ENCODE results near the gene RAPGEF5. TPM values are rescaled to one million over a fixed set of nuclear protein-coding genes. Genes with fewer than 3 reads are reported as not detected.

The RAPGEF5 gene
- total RNA-seq, 1 experiment from 2014 or later, result 5.6 TPM

DNA sequence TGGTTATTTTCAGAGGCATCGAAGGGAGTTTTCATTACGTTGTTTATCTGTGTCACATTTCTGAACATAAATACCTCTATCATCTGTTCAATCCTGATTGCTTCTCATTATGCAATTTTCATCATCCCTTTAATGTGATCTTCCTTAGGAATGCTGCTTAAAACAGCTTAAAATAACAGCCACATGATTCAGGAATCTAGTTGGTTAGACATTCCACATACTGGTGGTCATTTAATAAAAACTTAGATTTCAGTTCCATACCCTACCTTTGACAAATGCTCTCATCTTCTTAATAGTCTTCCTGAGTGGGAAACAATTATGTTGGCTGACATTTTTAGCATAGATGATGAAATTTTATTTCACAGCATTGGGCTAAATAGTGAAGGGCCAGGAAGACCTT, 219.9 kb downstream of the RAPGEF5 start:
- TF ChIP-seq EZH2phosphoT487 (IDR thresholded peaks at IDR 0.05; ENCODE audit: borderline replicate concordance, low read length), result no peak
- TF ChIP-seq, protein P1, sequence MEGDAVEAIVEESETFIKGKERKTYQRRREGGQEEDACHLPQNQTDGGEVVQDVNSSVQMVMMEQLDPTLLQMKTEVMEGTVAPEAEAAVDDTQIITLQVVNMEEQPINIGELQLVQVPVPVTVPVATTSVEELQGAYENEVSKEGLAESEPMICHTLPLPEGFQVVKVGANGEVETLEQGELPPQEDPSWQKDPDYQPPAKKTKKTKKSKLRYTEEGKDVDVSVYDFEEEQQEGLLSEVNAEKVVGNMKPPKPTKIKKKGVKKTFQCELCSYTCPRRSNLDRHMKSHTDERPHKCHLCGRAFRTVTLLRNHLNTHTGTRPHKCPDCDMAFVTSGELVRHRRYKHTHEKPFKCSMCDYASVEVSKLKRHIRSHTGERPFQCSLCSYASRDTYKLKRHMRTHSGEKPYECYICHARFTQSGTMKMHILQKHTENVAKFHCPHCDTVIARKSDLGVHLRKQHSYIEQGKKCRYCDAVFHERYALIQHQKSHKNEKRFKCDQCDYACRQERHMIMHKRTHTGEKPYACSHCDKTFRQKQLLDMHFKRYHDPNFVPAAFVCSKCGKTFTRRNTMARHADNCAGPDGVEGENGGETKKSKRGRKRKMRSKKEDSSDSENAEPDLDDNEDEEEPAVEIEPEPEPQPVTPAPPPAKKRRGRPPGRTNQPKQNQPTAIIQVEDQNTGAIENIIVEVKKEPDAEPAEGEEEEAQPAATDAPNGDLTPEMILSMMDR (conservative IDR thresholded peaks at IDR 0.05; ENCODE audit: low read depth, low read length), result no peak
- no peaks in the 10 kb centered on the region for H3K36me3 ChIP-seq (ENCODE audit: low read depth, low read length)
- no peaks in the 10 kb centered on the region for H3K79me2 ChIP-seq (ENCODE audit: low read length)
- ChIA-PET POLR2A (ENCODE audit: unreplicated experiment) (no interaction called here), CTCF (no interaction called here)
- DNase-seq (no peak), ATAC-seq (no peak)
- no peaks in the 10 kb centered on the region for H3K9me2 ChIP-seq (replicated peaks; ENCODE audit: low read length)
- no peaks in the 10 kb centered on the region for H3K27me3 ChIP-seq (ENCODE audit: low read length)
- intact Hi-C loops (cut with micrococcal nuclease), result no loop called here
- no TSS peak for BruUV-seq (replicated peaks)
- H3K4me2 ChIP-seq (ENCODE audit: low read length), result no peak overlapping the region
- H4K20me1 ChIP-seq (ENCODE audit: low read length), result no peaks in the 10 kb centered on the region
- no peaks in the 10 kb centered on the region for H3K4me1 ChIP-seq (ENCODE audit: insufficient read depth, low read length)
- H3K27ac ChIP-seq (ENCODE audit: low read length), result no peak overlapping the region
- H3K4me3 ChIP-seq (ENCODE audit: low read length), result no peak overlapping the region
- no peak overlapping the region for H2AFZ ChIP-seq (ENCODE audit: low read length)
- H3K9ac ChIP-seq (ENCODE audit: low read length), result no peak overlapping the region
- H3K9me3 ChIP-seq (ENCODE audit: low read length), result no peaks in the 10 kb centered on the region
- no peaks in the 10 kb centered on the region for H3F3A ChIP-seq (ENCODE audit: low read length, unreplicated experiment)

DNA sequence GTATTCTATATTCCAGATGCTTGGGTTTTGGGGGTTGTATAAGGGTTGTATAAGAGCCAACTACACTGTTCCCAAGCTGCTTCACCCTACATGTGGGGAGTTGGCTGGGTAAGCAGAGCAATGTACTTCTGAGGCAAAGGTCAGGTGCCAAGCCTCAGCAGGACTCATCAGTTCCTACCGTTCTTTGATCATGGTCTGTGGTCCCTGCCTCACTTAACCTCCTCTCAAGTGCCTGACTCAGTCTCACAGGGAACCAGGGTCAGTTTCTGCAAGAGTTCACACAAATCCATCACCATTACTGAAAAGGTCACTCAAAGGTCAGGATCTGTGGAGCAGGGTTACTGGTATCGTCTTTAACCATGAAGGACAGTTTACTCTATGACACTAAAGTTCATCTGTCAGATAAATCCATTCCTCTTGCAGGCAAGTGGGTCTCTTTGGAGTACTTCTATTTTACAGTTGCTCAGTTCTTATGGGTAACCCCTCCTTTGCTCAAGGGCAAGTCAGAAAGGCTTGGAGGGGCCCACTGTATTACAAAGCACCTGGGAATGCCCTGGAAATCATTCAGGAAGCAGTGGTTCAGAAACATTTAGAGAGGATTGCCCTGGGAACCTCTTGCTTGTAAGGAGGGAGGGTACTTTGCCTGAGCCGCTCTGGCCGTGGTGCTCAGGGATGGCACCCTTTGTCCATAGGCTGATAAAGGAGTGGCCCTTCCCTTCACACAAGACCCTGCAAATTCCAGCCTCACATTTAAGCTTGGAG, 227.0 kb downstream of the RAPGEF5 start:
- ChIA-PET POLR2A (ENCODE audit: unreplicated experiment) (no interaction called here), CTCF (interaction anchor here (0.9 kb wide), 1 partner anchor 18 kb away, joined by 3 read pairs; no protein-coding TSS in a partner anchor)
- no TSS peak for BruUV-seq (replicated peaks)

DNA sequence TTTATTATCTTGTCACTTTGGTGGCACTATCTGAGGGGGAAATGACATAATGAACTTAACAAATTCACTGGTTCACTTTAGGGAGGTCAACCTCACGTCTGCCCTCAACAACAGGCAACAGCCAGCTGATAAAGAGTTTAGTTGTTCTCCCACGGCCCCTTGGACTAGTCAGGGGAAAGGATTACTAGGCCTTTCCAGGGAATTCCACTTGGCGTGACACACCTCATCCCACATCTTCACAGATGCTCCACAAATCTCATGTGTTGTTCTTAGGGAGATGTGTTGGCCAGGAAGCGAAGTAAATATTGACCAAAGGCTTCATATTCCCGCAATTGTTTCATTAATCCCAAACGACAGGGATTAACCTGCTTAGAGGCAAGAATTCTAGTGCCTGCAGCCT, 227.8 kb downstream of the RAPGEF5 start:
- no peaks in the 10 kb centered on the region for H3K4me1 ChIP-seq (ENCODE audit: insufficient read depth, low read length)
- CTCF ChIA-PET, result no interaction called here
- no TSS peak for BruUV-seq (replicated peaks)

More for the DNA sequence above, 227.0 kb downstream of the RAPGEF5 start:
- Histone ChIP-seq H3K79me2 (ENCODE audit: low read length) (no peaks in the 10 kb centered on the region), H3K9me3 (ENCODE audit: low read length) (no peaks in the 10 kb centered on the region), H3K4me3 (ENCODE audit: low read length) (no peak overlapping the region), H3K4me2 (ENCODE audit: low read length) (no peak overlapping the region), H3K4me1 (ENCODE audit: insufficient read depth, low read length) (no peaks in the 10 kb centered on the region), H3K27me3 (ENCODE audit: low read length) (no peaks in the 10 kb centered on the region), H2AFZ (ENCODE audit: low read length) (no peak overlapping the region), H3K27ac (ENCODE audit: low read length) (no peak overlapping the region), H3K9me2 (replicated peaks; ENCODE audit: low read length) (no peaks in the 10 kb centered on the region), H3K9ac (ENCODE audit: low read length) (no peak overlapping the region), H4K20me1 (ENCODE audit: low read length) (no peaks in the 10 kb centered on the region), H3F3A (ENCODE audit: low read length, unreplicated experiment) (no peaks in the 10 kb centered on the region), H3K36me3 (ENCODE audit: low read depth, low read length) (no peaks in the 10 kb centered on the region)
- DNase-seq (no peak), ATAC-seq (no peak)
- intact Hi-C loops (cut with micrococcal nuclease), result no loop called here
- no peak for TF ChIP-seq EZH2 (IDR thresholded peaks at IDR 0.05; ENCODE audit: low read length, unreplicated experiment)
- TF ChIP-seq EZH2phosphoT487 (IDR thresholded peaks at IDR 0.05; ENCODE audit: borderline replicate concordance, low read length), result no peak
- TF ChIP-seq, protein P1 (conservative IDR thresholded peaks at IDR 0.05; ENCODE audit: low read depth, low read length), result no peak

More for the DNA sequence above, 227.8 kb downstream of the RAPGEF5 start:
- POLR2A ChIA-PET (ENCODE audit: unreplicated experiment), result interaction anchor here (0.6 kb wide), 1 partner anchor 110 kb away, joined by 4 read pairs; no protein-coding TSS in a partner anchor
- Histone ChIP-seq H3F3A (ENCODE audit: low read length, unreplicated experiment) (no peaks in the 10 kb centered on the region), H4K20me1 (ENCODE audit: low read length) (no peaks in the 10 kb centered on the region), H3K9me3 (ENCODE audit: low read length) (no peaks in the 10 kb centered on the region), H3K9ac (ENCODE audit: low read length) (no peak overlapping the region), H2AFZ (ENCODE audit: low read length) (no peak overlapping the region), H3K4me3 (ENCODE audit: low read length) (no peak overlapping the region), H3K79me2 (ENCODE audit: low read length) (no peaks in the 10 kb centered on the region), H3K4me2 (ENCODE audit: low read length) (no peak overlapping the region), H3K9me2 (replicated peaks; ENCODE audit: low read length) (no peaks in the 10 kb centered on the region), H3K36me3 (ENCODE audit: low read depth, low read length) (no peaks in the 10 kb centered on the region), H3K27ac (ENCODE audit: low read length) (no peak overlapping the region), H3K27me3 (ENCODE audit: low read length) (no peaks in the 10 kb centered on the region)
- no peak for DNase-seq
- intact Hi-C loops (cut with micrococcal nuclease), result no loop called here
- TF ChIP-seq EZH2 (IDR thresholded peaks at IDR 0.05; ENCODE audit: low read length, unreplicated experiment) (no peak), EZH2phosphoT487 (IDR thresholded peaks at IDR 0.05; ENCODE audit: borderline replicate concordance, low read length) (no peak)
- TF ChIP-seq, protein P1 (conservative IDR thresholded peaks at IDR 0.05; ENCODE audit: low read depth, low read length), result no peak
- no peak for ATAC-seq

All from PC-3 (cell line).